GM12801 (cell line): ENCODE data around the gene CETN2.

Source experiments
- CTCF ChIP-seq: IDR thresholded peaks from one replicate; pipeline ENCODE4 v1.5.1; 2011; ENCODE audit warnings: control low read depth; ENCODE audit not compliant: insufficient read length; ENCODE audit errors: extremely low read depth

The CETN2 gene

GRCh38 chrX:152869972-152870371 lies 39.4 kb upstream of the CETN2 start:
- TF ChIP-seq CTCF = no peak

GRCh38 chrX:152866386-152866785 lies 35.8 kb upstream of the CETN2 start:
- no peak for TF ChIP-seq CTCF

GRCh38 chrX:152865232-152865920 lies 34.8 kb upstream of the CETN2 start:
- TF ChIP-seq CTCF = no peak

GRCh38 chrX:152861826-152862225 lies 31.3 kb upstream of the CETN2 start:
- no peak for TF ChIP-seq CTCF

- no peak for TF ChIP-seq CTCF
Measured at GRCh38 chrX:152861116-152861515, 30.6 kb upstream of the CETN2 start.

GRCh38 chrX:152853986-152854385 lies 23.4 kb upstream of the CETN2 start:
- no peak for TF ChIP-seq CTCF

- no peak for TF ChIP-seq CTCF
Measured at GRCh38 chrX:152850465-152850864, 19.9 kb upstream of the CETN2 start.
